Measurements from ENCODE around the gene TENM4.
A peak's percentile ranks its signal among the peaks of the same experiment; 100 is the strongest.

The TENM4 gene

DNA sequence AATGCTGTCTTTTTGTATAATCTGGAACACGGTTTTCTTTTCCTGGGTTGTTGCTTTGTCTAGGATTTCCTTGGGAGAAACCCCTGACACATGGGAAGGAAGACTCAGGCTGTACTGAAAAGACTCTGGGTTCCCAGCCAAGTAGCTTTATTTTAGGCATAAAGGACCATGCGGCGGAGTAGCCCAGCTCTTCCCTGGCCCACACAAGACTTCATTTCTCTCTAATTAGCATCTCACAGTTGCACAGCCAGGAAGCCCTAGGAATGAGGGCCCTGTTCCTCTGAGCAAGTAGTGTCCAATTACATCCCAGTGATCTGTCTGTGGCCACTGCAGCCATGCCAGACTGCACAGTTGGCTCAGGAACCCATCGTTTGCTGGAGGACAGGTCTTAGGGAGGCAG lies 319.5 kb downstream of the TENM4 start:
- DNase-seq (ENCODE audit: low read depth in 3 of 3) = no peak

DNA sequence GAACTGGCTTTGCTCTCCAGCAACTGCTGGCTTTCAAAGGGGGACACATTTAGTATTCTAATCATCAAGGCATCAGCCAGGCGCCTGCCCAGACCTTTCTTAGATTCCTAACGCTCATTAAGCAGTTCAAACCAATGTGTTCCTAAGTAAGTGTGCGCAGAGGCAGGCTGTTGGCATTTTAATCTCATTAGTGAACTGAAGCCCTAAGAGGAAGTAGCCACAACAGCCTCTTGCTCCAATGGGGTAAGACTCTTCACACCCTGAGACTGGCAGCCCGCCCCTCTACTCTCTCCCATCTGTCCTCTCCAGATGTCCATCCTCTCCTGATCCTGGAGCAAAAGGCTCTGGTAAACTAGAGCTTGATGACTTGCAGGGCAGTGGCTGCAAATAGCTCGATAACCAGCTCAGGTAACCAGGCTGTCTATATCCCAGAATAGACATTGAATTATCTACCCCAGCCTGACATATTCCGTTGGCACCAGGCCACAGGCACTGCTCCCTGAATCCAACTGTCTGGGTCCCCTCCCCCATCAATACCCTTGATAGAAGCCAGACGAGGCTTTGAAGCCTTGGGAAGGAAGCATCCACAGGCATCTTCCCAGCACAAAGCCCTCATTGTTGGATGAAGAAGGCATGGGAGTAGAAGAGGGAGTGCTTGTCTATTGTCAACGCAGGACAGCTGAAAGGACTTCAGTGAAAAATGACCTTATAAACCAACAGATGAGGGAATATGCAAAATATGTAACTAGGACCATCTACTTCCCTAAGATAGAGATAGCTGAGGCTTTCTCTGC lies 321.1 kb downstream of the TENM4 start:
- DNase-seq (ENCODE audit: low read depth in 3 of 3) = no peak

DNA sequence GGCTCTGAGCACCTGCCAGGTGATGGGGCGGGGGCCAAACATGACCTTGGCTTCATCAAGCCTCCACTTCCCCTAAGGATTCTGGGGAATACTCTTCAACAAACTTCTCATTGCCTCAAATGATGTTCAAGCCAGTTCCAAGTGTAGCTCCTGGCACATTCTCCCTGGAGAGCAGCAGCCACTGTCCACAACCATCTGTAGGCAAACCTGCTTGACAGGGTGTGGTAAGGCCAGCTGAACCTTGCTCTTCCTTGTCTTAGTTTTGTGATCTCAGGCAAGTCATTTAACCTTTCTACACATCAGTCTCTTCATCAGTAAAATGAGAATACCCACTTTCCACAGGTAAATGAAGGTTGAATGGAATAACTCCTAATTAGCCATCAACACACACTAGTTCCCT lies 323.3 kb downstream of the TENM4 start:
- no peak for DNase-seq (ENCODE audit: low read depth in 3 of 3)

DNA sequence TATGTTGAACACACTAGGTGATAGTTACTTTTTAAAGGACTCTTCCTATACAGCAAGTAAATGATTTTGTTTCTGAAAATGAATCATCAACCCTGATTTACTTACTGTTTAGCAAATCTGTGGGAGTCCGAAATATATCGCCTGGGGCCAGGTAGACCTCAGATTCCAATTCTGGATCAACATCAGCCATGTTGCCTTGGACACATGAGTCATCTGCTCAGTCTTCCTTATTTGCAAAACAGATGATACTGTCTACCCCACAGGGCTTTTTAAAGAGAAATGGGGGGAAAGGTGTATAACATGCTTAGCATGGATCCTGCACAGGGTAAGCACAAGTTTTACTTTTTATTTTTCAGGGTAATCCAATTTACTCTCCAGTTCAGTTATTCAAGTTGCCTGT lies 324.2 kb downstream of the TENM4 start:
- no peak for DNase-seq (ENCODE audit: low read depth in 3 of 3)

DNA sequence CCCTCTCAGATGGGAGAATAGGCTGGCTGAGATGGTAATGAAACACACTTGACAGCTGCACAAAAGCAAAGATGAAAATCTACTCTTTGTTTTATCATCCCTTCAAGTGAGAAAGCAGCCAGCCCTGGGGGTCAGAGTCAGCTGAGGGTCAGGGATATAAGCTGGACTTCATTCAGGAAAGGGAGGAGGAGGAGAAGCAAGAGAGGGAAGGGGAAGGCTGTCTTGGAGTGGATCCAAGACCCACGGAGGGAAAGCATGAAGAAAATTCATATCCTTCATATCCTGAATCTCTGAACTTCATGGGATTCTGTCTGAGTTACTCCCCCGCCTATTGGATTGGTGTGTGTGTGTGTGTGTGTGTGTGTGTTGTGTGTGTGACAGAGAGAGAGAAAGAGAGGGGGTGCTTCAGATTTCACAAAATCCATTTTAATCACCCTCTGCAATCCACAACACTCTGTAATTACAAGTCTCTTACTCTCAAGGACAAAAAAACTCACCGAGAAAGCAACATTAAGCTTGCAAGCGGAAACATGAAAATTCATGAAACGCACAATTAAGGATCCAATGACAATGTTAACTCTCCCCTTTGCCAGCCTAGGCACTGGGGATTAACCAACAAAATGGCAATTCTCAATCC lies 327.7 kb downstream of the TENM4 start:
- no peak for DNase-seq (ENCODE audit: low read depth in 3 of 3)

DNA sequence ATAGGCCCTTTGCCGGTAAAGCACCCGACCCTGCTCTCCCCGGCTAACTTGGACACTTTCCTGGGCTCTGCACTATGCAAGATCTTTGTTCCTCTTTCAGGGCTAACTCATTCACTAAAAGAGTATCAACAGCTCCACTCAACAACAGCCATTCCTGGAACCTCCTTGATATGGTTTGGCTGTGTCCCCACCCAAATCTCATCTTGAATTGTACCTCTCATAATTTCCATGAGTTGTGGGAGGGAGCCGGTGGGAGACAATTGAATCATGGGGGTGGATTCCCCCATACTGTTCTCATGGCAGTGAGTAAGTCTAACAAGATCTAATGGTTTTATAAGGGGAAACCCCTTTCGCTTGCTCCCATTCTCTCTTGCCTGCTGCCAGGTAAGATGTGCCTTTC lies 330.0 kb downstream of the TENM4 start:
- no peak for DNase-seq (ENCODE audit: low read depth in 3 of 3)

DNA sequence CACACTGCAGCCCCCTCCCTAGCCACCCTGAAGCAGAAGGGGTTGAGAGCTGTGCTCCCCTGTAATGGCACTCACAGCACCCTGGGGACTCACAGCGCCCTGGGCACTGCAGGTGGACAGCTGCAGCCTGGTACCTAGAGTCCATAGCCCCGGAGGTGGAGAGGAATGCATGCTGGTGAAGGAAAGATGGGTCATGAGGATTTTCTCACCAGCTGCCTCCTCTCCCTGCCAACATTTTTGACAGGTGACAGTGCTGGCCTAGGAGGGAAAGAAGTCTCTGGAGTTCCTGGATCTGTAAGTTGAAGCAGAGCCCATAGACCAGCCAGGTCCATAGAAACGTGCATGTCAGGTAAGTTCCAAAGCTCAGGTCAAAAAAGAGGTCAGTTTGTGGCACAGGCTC lies 330.5 kb downstream of the TENM4 start:
- no peak for DNase-seq (ENCODE audit: low read depth in 3 of 3)

DNA sequence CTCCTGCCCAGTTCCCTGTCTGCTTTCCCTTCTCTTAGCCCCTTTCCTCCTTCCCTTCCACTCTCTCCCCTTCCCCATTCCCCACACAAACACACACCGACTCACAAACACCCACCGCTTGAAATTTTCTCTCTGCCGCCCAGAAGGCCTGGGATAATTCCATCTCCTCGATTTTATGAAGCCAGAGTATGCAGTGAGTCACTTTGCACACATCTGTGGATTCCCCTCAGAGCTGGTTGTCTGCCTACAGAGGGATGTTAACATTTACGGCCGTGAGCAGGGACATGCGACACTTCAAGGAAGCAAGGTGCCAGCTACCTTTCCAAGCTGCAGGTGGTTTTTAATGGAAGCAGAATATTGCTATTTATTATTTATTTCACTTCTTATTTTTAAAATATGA lies 332.0 kb downstream of the TENM4 start:
- no peak for DNase-seq (ENCODE audit: low read depth in 3 of 3)

DNA sequence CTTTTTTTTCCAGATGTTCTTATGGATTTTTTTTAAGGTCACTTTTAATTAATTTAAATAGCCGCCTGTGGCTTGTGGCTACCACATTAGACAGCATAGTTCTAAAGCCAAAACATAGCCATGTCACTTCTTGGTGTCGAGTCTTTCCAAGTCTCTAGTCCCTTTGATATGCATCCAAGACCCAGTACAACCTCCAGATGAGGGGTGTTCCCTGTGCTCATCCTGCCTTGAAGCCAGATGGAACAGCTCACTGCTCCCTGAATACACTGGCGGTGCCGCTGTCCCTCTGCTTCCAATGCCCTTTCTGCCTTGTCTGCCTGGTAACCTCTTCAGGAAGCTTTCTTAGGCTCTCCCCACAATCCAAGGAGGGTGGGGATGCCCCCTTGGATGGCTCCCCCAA lies 338.0 kb downstream of the TENM4 start:
- no peak for DNase-seq (ENCODE audit: low read depth in 3 of 3)

DNA sequence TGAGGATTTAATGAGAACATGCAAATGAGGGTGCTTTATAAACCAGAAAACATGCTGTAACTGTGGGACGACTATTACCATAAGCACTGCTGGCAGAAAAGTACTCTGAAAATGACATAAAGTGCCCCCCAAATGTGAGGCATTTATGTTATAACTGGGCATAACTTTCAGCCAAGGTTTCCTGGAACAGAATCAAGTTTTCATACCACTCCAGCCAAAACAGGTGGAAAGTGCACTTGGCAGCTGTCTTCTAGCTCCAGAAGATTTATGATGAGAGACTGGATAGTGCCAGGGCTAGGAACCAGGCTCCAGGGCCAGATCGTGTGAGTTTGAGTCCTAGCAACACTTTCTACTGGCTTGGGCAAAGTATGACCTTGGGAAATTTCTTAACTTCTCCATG lies 339.2 kb downstream of the TENM4 start:
- no peak for DNase-seq (ENCODE audit: low read depth in 3 of 3)

DNA sequence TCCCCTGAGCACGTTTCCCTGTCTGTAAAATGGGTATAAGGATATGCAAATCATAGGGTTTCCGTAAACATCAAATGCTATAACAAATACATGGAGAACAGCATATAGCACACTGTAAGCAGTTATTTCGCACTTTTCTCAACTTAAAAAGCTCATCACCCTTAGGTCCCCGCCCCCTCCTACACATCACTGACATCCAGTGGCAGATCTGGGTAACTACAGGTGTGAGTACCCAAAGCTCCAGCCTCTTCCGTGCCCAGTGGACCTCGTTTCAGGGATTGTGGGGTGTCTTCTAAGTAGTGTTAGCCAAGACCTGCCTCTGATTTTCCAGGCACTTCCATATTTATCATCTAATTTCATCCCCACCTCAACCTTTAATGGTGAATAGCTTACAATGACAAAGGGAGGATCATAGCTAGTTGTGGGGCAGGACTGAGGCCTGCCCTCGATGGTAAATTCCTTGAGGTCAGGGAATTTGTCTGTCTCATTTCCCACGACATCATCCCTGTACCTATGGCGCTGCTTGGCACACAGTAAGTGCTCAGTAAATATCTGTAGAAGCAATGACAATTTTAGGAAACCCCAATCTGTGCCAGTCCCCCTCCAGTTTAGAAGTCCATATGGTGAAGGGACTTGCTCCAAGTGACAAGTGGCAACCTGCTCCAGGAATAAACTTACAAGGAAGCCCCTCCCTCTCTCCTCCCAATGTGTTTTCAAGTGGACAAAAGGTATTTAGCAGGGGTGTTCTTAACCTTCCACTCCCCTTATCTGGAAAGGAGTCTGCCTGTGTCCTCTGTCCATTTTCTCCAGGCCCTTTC lies 340.5 kb downstream of the TENM4 start:
- peak in 2 of 3 experiments; percentile 0 to 19 for DNase-seq (ENCODE audit: low read depth in 3 of 3)

DNA sequence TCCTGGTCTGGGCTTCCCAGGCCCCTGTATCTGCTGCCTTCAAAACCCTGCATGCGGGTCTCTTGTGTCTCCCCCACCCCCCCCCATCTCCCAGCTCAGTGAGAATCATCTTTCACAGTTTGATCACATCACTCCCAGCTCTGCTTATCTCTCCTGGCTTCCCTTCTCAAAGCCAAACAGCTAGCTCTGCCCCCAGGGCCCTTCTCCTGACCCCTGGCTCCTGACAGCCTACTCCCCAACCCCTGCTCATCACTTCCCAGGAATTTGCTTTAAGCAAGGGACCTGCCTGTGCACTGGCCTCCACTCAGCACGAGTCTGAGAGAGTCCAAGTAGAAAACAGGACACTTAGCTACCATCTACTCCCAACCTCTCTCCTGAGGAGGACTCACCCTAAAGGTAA lies 342.7 kb downstream of the TENM4 start:
- DNase-seq (ENCODE audit: low read depth in 3 of 3) = no peak

DNA sequence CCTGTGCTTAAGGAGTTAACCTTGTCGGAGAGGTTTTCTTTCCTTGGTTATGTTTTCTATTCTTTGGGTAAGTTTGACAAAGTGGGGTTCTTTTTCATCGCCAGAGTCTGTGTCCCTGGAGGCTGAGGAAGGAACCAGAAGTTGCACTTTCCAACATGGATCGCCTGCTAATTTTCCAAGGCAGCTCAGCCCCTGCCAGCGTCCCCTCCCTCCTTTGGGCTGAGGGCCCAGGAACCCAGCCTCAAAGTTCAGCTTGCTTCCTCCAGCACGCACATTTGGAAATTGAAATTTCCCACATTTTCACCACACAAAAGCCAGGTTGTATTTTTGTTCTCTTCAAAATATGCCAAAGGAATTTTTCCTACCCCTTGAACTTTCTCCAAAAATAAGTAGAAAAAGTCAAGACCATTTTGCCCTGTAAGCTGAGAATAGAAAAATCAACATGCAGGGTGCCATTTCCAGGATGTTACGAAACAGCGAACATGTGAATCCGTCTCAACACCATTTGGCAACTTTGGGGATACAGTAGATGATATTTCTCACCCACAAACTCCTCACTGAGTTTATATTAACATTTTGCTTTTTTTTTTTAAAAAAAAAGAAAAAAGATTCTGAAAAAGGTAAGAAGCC lies 343.5 kb downstream of the TENM4 start:
- no peak for DNase-seq (ENCODE audit: low read depth in 3 of 3)

DNA sequence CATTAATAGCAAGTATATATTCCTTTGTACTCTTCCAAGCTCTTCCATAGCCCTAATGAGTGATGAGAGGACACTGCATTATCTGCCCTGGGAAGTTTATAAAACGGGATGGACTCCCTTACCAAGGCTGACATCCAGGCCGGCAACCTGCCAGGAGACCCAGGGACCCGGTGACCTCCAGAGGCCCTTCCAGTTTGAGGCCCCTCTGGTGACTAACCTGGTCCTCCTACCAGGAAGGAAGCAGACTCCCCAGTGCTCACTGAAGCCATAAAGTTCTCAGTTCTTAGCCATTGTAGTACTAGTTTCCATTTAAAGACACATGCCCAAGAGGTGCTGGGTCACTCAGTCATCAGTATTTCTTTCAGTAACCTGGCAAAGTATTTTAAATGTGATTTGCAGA lies 345.4 kb downstream of the TENM4 start:
- no peak for DNase-seq (ENCODE audit: low read depth in 3 of 3)

DNA sequence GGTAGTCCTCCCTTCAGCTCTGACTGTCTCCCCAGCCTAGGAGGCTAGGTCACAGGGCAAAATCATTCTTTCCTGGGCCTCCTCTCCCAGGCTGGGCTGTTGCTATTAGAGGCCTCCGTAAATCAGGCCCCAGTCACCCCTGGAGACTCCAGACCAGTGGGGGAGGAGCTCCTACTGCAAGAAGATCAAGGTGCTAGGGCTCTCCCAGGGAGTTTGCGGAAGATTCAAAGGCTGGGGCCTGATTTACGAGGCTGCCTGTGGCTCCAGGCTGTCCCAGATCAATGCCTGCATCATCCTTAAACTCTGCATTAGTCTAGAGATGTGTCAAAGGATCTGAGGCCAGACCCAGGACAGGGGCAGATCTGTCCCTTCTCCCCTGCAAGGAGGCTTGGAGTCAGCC lies 346.2 kb downstream of the TENM4 start:
- DNase-seq (ENCODE audit: low read depth in 3 of 3) = no peak

DNA sequence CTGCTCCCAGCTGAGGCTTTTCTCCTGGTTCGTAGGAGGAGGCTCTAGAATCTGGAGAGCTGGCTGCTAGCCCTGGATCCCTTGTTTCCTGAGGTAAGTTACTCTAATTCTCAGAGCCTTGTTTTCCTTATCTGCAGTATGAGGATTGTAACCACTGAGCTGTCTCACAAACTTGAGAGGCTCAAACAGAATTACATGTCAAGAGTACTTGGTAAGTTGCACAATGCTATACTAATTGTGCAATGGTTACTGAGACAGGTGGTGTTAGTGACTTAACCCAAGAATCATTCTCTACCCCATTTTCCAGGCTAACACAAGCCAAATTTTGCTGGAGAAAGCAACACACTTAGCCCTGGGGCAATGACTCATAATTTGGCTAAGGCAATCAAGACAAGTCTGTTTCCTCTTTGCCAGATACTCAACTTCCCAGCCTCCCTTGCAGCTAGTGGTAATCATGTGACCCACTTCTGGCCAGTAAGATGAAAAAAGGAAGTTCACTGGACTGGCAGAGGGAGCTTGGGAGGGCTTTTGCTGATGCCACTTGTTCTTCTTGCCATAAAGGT lies 348.0 kb downstream of the TENM4 start:
- DNase-seq (ENCODE audit: low read depth in 3 of 3) = no peak

DNA sequence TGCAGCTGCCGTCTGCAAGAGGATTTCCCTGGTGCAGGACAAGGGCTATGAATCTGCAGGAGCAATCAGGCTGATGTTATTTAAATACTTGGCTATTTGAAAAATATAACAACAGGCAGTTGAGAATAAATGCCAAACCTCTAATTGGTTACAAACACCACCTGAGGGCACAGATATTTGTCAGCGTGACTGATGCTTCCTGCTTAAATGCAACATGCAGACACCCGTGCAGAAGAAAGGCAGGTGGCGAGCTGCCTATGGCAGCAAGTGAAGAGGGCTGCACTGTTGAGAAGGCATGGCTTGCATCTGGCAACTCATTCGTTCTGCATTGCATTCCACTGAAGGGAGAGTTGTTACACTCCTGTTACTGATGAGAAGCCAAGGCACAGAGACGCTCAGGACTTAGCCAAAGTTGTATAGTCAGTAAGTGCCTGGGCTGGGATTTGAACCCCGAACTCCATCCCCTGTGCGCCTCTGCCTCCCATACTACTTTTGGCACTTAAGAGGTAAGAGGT lies 350.6 kb downstream of the TENM4 start:
- no peak for DNase-seq (ENCODE audit: low read depth in 3 of 3)

DNA sequence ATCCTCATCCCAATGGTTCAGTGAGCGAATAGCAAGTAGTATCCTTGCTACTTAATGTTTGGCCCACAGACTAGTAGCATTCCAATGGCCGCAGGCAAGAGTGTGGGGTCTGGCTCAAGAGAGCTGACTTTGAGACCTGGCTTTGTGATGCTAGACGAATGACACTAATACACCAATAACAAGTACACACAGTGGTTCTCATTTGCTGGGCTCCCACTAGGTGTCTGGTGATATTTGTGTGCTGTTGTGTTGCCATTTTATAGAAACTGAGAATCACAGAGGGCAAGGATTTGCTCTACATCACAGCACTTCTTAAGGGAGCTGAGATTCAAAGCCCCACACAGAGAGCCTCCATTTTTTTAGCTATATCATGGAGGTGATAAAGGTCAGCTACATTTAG lies 351.2 kb downstream of the TENM4 start:
- DNase-seq (ENCODE audit: low read depth in 3 of 3) = no peak

DNA sequence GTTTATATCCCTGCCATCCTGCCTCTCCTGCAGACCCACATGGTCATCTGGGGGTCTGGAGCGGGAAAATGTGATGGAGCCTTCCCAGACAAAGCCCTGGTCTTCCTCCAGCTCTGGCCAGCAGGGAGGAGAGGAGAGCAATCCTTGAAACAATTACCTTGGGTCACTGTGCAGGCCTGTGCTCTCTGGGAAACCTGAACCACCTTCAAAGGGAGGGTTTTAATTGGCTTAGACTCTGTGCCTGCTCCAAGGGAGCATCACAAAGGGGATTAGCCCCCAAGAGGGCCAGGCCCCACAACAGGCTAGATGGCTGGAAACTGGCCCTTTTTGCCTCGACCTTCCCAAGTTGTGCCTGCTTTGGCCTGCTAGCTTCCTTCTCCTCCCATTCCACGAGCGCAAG lies 351.9 kb downstream of the TENM4 start:
- no peak for DNase-seq (ENCODE audit: low read depth in 3 of 3)

DNA sequence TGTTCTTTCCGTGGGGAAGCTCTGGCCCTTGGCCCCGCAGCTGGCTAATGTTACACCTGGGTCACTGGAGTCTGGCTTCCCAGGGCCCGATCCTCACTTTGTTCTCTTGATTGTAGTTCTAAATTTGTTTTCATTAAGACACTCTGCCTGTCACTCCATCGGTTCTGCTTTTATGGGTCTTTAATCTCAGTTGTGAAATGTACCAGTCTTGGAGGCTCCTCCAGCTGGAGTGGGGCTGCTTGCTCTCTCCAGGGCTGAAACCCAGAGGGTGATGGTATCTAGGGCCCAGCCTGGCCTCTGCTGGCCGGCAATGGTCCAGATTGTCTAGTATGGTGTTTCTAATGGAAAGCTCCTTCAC lies 352.9 kb downstream of the TENM4 start:
- DNase-seq (ENCODE audit: low read depth in 3 of 3) = no peak

DNA sequence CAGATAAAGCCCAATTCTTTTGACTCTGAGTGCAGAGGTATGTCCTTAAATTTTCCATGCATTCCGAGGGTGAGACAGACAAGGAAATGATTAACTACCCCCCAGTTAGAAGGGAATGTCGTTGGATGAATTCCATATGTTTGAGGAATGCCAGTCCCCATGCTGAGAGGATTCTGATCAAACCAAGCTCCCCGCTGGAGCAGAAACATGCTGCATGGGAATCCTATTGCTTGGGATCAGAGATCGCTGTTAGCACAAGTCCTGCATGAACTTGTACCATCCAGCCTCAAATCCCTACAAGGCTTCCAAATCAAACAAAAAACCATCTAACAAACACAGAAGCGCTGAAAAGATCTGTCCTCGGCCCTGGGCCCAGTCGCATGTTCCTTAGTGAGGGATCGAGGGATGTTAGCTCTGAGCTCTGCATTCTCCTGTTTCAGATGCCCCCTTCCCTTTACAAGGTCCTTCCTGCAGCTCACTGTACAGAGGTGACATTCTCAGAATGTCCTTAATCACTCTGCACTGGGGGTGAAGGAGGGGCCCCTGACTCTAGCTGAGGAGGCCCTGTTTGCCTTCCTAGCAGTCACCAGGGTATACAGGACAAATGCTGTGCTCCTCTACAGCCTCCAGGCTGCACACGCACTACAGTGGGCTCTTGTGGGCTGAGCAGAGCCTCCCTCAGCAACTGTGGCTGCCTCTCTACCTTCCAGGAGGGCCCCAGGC lies 353.4 kb downstream of the TENM4 start:
- no peak for DNase-seq (ENCODE audit: low read depth in 3 of 3)

All from stimulated activated CD4-positive, alpha-beta T cell treated with anti-CD3 and anti-CD28 coated beads, TNF-alpha, amount 100 ng/mL, for 24 hours (primary cell).